SK-N-SH (cell line): ENCODE results near the gene CD207. TPM values are rescaled to one million over a fixed set of nuclear protein-coding genes. Genes with fewer than 3 reads are reported as not detected.

Experiments
- CTCF ChIA-PET: fragments of 300-600, 350-600 bp; formaldehyde crosslinking; extraction: SDS; loops from one replicate; lab custom pipeline; 2021; lab: Yijun Ruan, JAX
- POLR2A ChIA-PET: fragments of 350-600 bp; sonication (Branson Sonifier 250); formaldehyde crosslinking; extraction: SDS; loops from one replicate; lab custom pipeline; 2020; ENCODE audit warnings: antibody characterized with exemption, inconsistent platforms; lab: Yijun Ruan, JAX
- DNase-seq: peaks from one replicate; pipeline ENCODE4 v3.0.0; 2012
- H2AFZ ChIP-seq: fragments of 200-600 bp; sonication (generic); 2 replicates; pipeline ENCODE4 v1.8.1; 2016; ENCODE audit warnings: antibody characterized with exemption, mild to moderate bottlenecking, low read depth
- H3F3A ChIP-seq: fragments of 200-600 bp; sonication (generic); replicated peaks from 2 replicates; pipeline ENCODE3; 2016; ENCODE audit warnings: antibody characterized with exemption, mild to moderate bottlenecking; ENCODE audit not compliant: insufficient read depth
- H3K27ac ChIP-seq, 2 experiments: fragments of 200-500 bp in 1 of 2; fragments of 200-600 bp in 1 of 2; sonication (Bioruptor generic) in 1 of 2; sonication (generic), shearing (Covaris generic) in 1 of 2; 2 replicates each; pipeline versions ENCODE4 v1.5.1 to v1.6.1; 2014 to 2016; ENCODE audit warnings: low read depth in 2 of 2, inconsistent platforms in 1 of 2, low read length in 1 of 2, mild to moderate bottlenecking in 1 of 2, mixed read lengths in 1 of 2
- H3K27me3 ChIP-seq: fragments of 200-600 bp; sonication (generic), shearing (Covaris generic); 2 replicates; pipeline ENCODE4 v1.6.1; 2016; ENCODE audit warnings: mixed run types; ENCODE audit not compliant: insufficient read depth
- H3K36me3 ChIP-seq, 2 experiments: fragments of 200-500 bp in 1 of 2; fragments of 200-600 bp in 1 of 2; sonication (Bioruptor generic) in 1 of 2; sonication (generic) in 1 of 2; replicated peaks in 1 of 2; 2 replicates each; pipeline versions ENCODE3 to v1.5.1; 2014 to 2016; ENCODE audit warnings: low read length in 1 of 2, mild to moderate bottlenecking in 1 of 2; ENCODE audit not compliant: insufficient read depth in 2 of 2, control insufficient read depth in 1 of 2
- H3K4me1 ChIP-seq, 2 experiments: fragments of 200-500 bp in 1 of 2; fragments of 200-600 bp in 1 of 2; sonication (Bioruptor generic) in 1 of 2; sonication (generic), shearing (Covaris generic) in 1 of 2; 2 replicates each; pipeline versions ENCODE4 v1.5.1 to v1.6.1; 2014 to 2016; ENCODE audit warnings: low read depth in 1 of 2, low read length in 1 of 2, mixed run types in 1 of 2; ENCODE audit not compliant: insufficient read depth in 2 of 2, control insufficient read depth in 1 of 2
- H3K4me2 ChIP-seq: fragments of 200-600 bp; sonication (generic), shearing (Covaris generic); 2 replicates; pipeline ENCODE4 v1.6.1; 2017; ENCODE audit warnings: mixed run types
- H3K4me3 ChIP-seq, 2 experiments: fragments of 200-500 bp in 1 of 2; fragments of 200-600 bp in 1 of 2; sonication (Bioruptor generic) in 1 of 2; sonication (generic), shearing (Covaris generic) in 1 of 2; 2 replicates each; pipeline versions ENCODE4 v1.5.1 to v1.8.1; 2014 to 2016; ENCODE audit warnings: low read depth in 2 of 2, inconsistent platforms in 1 of 2, low read length in 1 of 2, mild to moderate bottlenecking in 1 of 2, mixed read lengths in 1 of 2, moderate library complexity in 1 of 2
- H3K79me2 ChIP-seq: fragments of 200-600 bp; sonication (generic); 2 replicates; pipeline ENCODE4 v1.8.1; 2017; ENCODE audit warnings: mild to moderate bottlenecking; ENCODE audit not compliant: insufficient read depth
- H3K9ac ChIP-seq: fragments of 200-600 bp; sonication (generic); 2 replicates; pipeline ENCODE4 v1.6.1; 2017; ENCODE audit warnings: mixed run types
- H3K9me2 ChIP-seq: fragments of 200-600 bp; sonication (generic); 2 replicates; pipeline ENCODE4 v1.6.1; 2017; ENCODE audit warnings: mixed run types
- H3K9me3 ChIP-seq: fragments of 200-600 bp; sonication (generic); 2 replicates; pipeline ENCODE4 v1.6.1; 2017; ENCODE audit warnings: mixed run types, mild to moderate bottlenecking, moderate library complexity
- H4K20me1 ChIP-seq: fragments of 200-600 bp; sonication (generic); 2 replicates; pipeline ENCODE4 v1.6.1; 2017; ENCODE audit warnings: mild to moderate bottlenecking, mixed run types; ENCODE audit not compliant: insufficient read depth
- CHD2 ChIP-seq: fragments of 150-350 bp; IDR thresholded peaks from 2 replicates; pipeline ENCODE4 v1.6.1; 2018; ENCODE audit warnings: low read length; ENCODE audit not compliant: partially characterized antibody
- CTCF ChIP-seq: fragments of 200-600 bp; sonication (generic); IDR thresholded peaks from 2 replicates; pipeline ENCODE4 v1.6.1; 2017; ENCODE audit warnings: antibody characterized with exemption, mild to moderate bottlenecking, moderate library complexity
- ELF1 ChIP-seq: IDR thresholded peaks from 2 replicates; pipeline ENCODE4 v1.4.0; 2012
- EP300 ChIP-seq, 2 experiments: IDR thresholded peaks; 2 replicates each; pipeline versions ENCODE4 v1.4.0 to v1.6.1; 2012; ENCODE audit warnings: borderline replicate concordance in 1 of 2, low read depth in 1 of 2, low read length in 1 of 2
- FOSL2 ChIP-seq: IDR thresholded peaks from 2 replicates; pipeline ENCODE4 v1.4.0; 2012; ENCODE audit warnings: low read depth, mild to moderate bottlenecking, moderate library complexity, borderline replicate concordance
- IRF3 ChIP-seq: fragments of 150-350 bp; IDR thresholded peaks from 2 replicates; pipeline ENCODE4 v1.6.1; 2016; ENCODE audit warnings: mild to moderate bottlenecking, low read depth, low read length
- MXI1 ChIP-seq: IDR thresholded peaks from 2 replicates; pipeline ENCODE4 v1.6.1; 2012; ENCODE audit warnings: mild to moderate bottlenecking, low read depth, low read length, improper control_type of control experiment
- NFIC ChIP-seq: IDR thresholded peaks from 2 replicates; pipeline ENCODE4 v1.4.0; 2012; ENCODE audit warnings: borderline replicate concordance
- RAD21 ChIP-seq: IDR thresholded peaks from 2 replicates; pipeline ENCODE4 v1.6.1; 2012; ENCODE audit warnings: mild to moderate bottlenecking, low read length
- RFX5 ChIP-seq: IDR thresholded peaks from 2 replicates; pipeline ENCODE4 v1.6.1; 2012; ENCODE audit warnings: mild to moderate bottlenecking, improper control_type of control experiment, low read length
- TAF1 ChIP-seq: IDR thresholded peaks from 2 replicates; pipeline ENCODE4 v1.6.1; 2012; ENCODE audit warnings: low read depth, mild to moderate bottlenecking, low read length, moderate library complexity, borderline replicate concordance
- ZBTB33 ChIP-seq: IDR thresholded peaks from 2 replicates; pipeline ENCODE4 v1.4.0; 2012; ENCODE audit warnings: low read depth, borderline replicate concordance
- WGBS: methylation state at CpG from one replicate; pipeline ENCODE4 v1.1.6; 2017; ENCODE audit warnings: low lambda C conversion rate; 5-methylcytosine and 5-hydroxymethylcytosine counted together
- polyA plus RNA-seq, 3 experiments: library from polyadenylated mRNA; depleted of rRNA; stranded (reverse); fragments of >200 nt; gene quantifications; 2 replicates each; pipeline ENCODE4 v1.2.3, GENCODE V29; 2012

The CD207 gene
- polyA plus RNA-seq, 1 of the 3 experiments (the other 2 are of a cell fraction) = 0.33 TPM

- Histone ChIP-seq H3K36me3 (no peaks in the 10 kb centered on the region), H3F3A (no peaks in the 10 kb centered on the region), H3K27me3 (no peaks in the 10 kb centered on the region), H2AFZ (no peak overlapping the region), H3K79me2 (no peaks in the 10 kb centered on the region), H3K9ac (no peak overlapping the region), H3K4me2 (no peak overlapping the region), H4K20me1 (no peaks in the 10 kb centered on the region), H3K4me1 (peaks cover 0 to 10% of the 10 kb centered on the region in 2 experiments; a peak in 1 of 4 replicates), H3K9me2 (no peaks in the 10 kb centered on the region), H3K4me3 (no peak overlapping the region), H3K9me3 (no peaks in the 10 kb centered on the region), H3K27ac (no peak overlapping the region)
- POLR2A ChIA-PET = no interaction called here
- TF ChIP-seq NFIC (peak; percentile 39), RFX5 (no peak)
- WGBS = 57% methylated on average over 5 of the region's 5 CpGs
- DNase-seq = peak; percentile 38
- CTCF ChIA-PET = interaction anchor here (0.7 to 10.2 kb wide), 48 partner anchors 9 to 567 kb away, joined by 3 to 244 read pairs (median 8); partner anchors contain the start of genes ANKRD53, ATP6V1B1, FIGLA and MCEE
These were observed 35.2 kb upstream of the CD207 start for GRCh38 chr2:70870790-70871189.

- no peak for TF ChIP-seq FOSL2
- no peak for TF ChIP-seq EP300 (IDR thresholded peaks at IDR 0.05; ENCODE audit: borderline replicate concordance in 1 of 2, low read depth in 1 of 2, low read length in 1 of 2)
- no peak for TF ChIP-seq IRF3
- no peak for TF ChIP-seq NFIC
- TF ChIP-seq ELF1 = no peak
- Histone ChIP-seq H3K4me3 (no peak overlapping the region), H3K4me1 (peaks cover 0 to 10% of the 10 kb centered on the region in 2 experiments; a peak in 1 of 4 replicates), H3K36me3 (no peaks in the 10 kb centered on the region), H3K9me2 (no peaks in the 10 kb centered on the region), H3K4me2 (no peak overlapping the region), H3K9ac (no peak overlapping the region), H3K27ac (no peak overlapping the region), H3K27me3 (no peaks in the 10 kb centered on the region), H3K79me2 (no peaks in the 10 kb centered on the region), H2AFZ (no peak overlapping the region), H4K20me1 (no peaks in the 10 kb centered on the region), H3F3A (no peaks in the 10 kb centered on the region), H3K9me3 (no peaks in the 10 kb centered on the region)
- ChIA-PET CTCF (interaction anchor here (0.9 to 10.2 kb wide), 7 partner anchors 51 to 213 kb away, joined by 3 to 244 read pairs (median 6); no protein-coding TSS in a partner anchor), POLR2A (no interaction called here)
- 69% methylated on average over 1 of the region's 1 CpG for WGBS
- no peak for DNase-seq
These were observed 33.4 kb upstream of the CD207 start for GRCh38 chr2:70868970-70869369.

GRCh38 chr2:70861777-70862625 lies 26.4 kb upstream of the CD207 start:
- Histone ChIP-seq H4K20me1 (no peaks in the 10 kb centered on the region), H3K9ac (no peak overlapping the region), H3K4me2 (no peak overlapping the region), H3K36me3 (no peaks in the 10 kb centered on the region), H3K9me2 (no peaks in the 10 kb centered on the region), H3K27me3 (0 out of 2 replicates have a peak, but pooled peaks cover 8% of the 10 kb centered on the region), H3K27ac (no peak overlapping the region), H3K9me3 (no peaks in the 10 kb centered on the region), H3K4me3 (peak overlapping the region in 1 of 2 experiments; percentile 30; a peak in 1 of 4 replicates), H3K4me1 (peaks cover 0 to 3% of the 10 kb centered on the region in 2 experiments; a peak in 1 of 4 replicates), H3K79me2 (no peaks in the 10 kb centered on the region), H2AFZ (no peak overlapping the region), H3F3A (no peaks in the 10 kb centered on the region)
- ChIA-PET CTCF (interaction anchor here (0.6 to 6.5 kb wide), 42 partner anchors 10 to 557 kb away, joined by 3 to 127 read pairs (median 4); partner anchors contain the start of genes ANKRD53 and FIGLA), POLR2A (no interaction called here)
- peak; percentile 85 for DNase-seq
- 36% methylated on average over 11 of the region's 21 CpGs for WGBS
- TF ChIP-seq CTCF (peak; percentile 99), EP300 (IDR thresholded peaks at IDR 0.05; ENCODE audit: borderline replicate concordance in 1 of 2, low read depth in 1 of 2, low read length in 1 of 2) (no peak), MXI1 (no peak), CHD2 (peak; percentile 10), ZBTB33 (no peak), FOSL2 (no peak), RAD21 (peak; percentile 93), TAF1 (no peak)
